Suppressor macrophage treated with lipopolysaccharide for 4 hours (primary cell): ENCODE measurements around the gene TMEM150C.

ENCODE experiments used
- DNase-seq: peaks from one replicate; pipeline ENCODE4 v3.0.0-alpha.2; 2020

Gene TMEM150C

GRCh38 chr4:82469791-82470345 lies 91.9 kb downstream of the TMEM150C start:
- DNase-seq = peak; percentile 3

DNA sequence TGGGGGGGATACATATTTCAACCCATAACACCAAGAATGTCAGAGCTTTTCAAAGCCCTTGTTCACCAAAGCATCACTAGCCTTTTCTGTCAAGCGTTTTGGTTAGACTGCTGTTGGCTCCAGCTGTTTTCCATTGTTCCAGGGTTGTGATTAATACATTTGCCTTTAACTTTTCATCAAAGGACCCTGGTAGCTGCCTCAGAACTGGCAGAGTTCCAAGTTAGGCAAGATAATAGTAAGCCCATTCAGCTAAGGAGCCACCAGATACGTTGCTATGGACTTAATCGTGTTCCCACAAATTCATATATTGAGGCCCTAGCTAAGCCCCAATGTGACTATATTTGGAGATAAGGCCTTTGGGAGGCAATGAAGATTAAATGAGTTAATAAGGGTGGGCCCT lies 94.3 kb downstream of the TMEM150C start:
- DNase-seq = no peak

DNA sequence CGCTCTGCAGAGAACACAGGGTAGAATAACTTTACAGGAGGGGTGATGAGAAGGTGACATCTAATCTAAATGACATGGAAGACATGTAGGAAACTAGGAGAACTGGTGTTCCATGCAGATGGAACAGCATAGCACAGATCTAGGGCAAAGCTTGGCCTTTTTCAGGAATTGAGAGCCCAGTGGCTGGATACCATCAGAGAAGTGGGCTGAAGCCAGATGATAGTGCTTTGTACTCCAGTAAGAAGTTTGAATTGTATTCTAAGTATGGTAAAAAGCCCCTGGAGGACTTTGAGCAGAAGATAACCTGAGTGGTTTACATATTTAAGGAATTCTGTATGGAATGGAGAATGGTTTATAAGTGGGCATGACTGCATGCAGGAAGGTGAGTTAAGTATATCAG lies 98.6 kb downstream of the TMEM150C start:
- no peak for DNase-seq

- DNase-seq = peak; percentile 90
Measured at GRCh38 chr4:82462415-82462831, 99.4 kb downstream of the TMEM150C start.

DNA sequence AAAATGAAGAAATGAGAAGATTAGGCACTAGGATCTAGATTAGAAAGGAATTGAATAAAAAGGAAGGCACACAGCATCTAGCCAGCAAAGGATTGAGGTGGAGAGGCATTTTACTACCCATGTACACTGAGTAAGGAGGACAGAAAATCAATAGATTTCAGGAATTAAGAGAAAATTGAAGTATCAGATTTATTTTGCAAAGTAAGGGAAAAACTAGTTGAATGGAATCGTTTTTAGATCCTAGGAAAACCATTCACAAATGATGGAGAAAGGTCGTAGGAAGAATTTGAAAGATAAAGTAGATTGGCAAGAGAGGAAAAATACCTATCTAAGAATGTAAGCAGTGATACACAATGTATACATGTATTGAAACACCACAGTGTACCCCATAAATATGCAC lies 100.1 kb downstream of the TMEM150C start:
- no peak for DNase-seq

DNA sequence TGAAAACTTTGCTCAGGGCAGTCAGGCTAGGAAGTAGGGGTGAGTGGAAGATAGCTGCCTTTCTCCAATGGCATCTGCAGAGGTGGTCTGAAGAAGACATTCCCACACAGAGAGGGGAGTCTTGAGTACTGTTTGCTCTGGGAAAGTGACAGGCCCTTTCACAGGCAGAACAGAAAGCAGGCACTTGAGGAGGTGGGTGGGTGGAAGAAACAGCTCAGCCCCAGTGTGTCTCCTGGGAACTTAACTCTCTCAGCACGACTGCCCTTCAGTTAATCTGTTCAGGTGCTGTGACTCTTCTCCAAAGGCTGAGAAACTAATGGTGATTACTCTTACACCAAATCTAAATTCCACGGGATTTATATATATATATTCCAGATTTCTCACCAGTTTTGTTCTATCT lies 103.1 kb downstream of the TMEM150C start:
- no peak for DNase-seq

GRCh38 chr4:82457266-82457665 lies 104.5 kb downstream of the TMEM150C start:
- no peak for DNase-seq

- no peak for DNase-seq
Measured at GRCh38 chr4:82452026-82452425, 109.8 kb downstream of the TMEM150C start.

DNA sequence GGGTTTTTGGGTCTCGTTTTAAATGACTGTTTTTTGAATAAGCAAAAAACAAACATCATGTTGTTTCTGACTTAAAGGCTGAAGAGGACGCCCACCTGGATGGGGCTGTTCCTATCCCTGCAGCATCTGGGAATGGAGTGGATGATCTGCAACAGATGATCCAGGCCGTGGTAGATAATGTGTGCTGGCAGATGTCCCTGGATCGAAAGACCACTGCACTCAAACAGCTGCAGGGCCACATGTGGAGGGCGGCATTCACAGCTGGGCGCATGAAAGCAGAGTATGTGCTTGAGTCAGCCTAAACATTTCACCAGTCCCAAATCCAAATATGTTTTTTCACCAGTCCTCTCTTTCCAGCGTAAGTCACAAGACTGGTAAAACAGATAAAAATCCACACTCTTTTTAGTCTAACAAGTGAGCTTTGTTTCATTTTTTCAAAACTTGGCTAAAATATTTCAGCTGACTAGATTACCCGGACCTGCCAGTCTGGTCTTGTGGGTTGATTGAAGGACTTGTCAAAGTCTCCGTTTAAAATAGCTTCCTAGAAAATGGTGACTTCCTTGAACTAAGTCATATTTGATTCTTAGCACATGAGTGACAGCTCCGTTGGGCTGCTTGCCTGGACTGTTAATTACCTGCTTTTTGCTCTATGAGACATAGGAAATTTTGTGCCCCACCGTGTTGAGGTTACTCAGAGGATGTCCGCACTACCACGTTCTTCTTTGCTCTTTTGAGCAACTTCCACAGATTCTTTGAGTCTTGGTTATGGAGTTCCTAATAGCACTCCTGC lies 110.6 kb downstream of the TMEM150C start:
- no peak for DNase-seq

GRCh38 chr4:82447886-82448285 lies 113.9 kb downstream of the TMEM150C start:
- no peak for DNase-seq

GRCh38 chr4:82439088-82439487 lies 122.7 kb downstream of the TMEM150C start:
- DNase-seq = no peak

GRCh38 chr4:82437285-82438005 lies 124.3 kb downstream of the TMEM150C start:
- no peak for DNase-seq

DNA sequence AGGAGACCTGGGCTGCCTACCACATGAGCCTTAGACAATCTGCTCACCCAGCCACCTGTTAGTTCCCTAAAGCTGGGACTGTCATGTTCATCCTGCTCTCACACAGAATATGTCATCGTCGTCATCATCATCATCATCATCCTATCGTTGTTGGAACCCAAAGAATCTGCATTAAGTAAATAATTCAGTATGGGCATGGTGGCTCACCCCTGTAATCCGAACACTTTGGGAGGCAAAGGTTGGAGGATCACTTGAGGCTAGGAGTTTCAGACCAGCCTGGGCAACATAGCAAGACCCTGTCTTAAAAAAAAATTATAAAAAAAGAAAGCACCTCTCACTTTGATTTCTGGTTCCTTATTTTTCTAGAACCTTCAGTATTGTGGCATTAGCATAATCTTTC lies 125.0 kb downstream of the TMEM150C start:
- no peak for DNase-seq

GRCh38 chr4:82436130-82436529 lies 125.7 kb downstream of the TMEM150C start:
- DNase-seq = no peak

- DNase-seq = no peak
Measured at GRCh38 chr4:82434949-82435348, 126.8 kb downstream of the TMEM150C start.

GRCh38 chr4:82433791-82434190 lies 128.0 kb downstream of the TMEM150C start:
- DNase-seq = no peak
